ENCODE results near the gene PSMA1.

DNA sequence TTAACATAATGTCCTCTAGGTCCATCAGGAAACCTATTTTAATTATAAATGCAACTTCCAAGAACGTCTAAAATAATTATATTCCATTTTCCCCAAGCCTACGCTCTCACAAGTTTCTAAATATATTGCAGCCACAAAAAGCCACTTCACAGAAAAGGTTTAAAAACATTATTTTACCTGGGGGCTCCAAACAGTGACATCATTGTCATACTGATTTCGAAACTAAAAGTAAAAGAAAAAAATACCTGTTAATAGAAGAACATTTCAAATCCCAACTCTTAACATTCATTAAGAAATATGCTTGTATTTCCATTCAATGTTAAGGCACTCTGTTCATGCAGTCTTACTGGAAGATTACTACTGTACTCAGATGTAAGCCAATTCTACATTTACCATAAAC lies 1.4 kb downstream of the PSMA1 start:
- TF ChIP-seq, protein P1, sequence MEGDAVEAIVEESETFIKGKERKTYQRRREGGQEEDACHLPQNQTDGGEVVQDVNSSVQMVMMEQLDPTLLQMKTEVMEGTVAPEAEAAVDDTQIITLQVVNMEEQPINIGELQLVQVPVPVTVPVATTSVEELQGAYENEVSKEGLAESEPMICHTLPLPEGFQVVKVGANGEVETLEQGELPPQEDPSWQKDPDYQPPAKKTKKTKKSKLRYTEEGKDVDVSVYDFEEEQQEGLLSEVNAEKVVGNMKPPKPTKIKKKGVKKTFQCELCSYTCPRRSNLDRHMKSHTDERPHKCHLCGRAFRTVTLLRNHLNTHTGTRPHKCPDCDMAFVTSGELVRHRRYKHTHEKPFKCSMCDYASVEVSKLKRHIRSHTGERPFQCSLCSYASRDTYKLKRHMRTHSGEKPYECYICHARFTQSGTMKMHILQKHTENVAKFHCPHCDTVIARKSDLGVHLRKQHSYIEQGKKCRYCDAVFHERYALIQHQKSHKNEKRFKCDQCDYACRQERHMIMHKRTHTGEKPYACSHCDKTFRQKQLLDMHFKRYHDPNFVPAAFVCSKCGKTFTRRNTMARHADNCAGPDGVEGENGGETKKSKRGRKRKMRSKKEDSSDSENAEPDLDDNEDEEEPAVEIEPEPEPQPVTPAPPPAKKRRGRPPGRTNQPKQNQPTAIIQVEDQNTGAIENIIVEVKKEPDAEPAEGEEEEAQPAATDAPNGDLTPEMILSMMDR (conservative IDR thresholded peaks at IDR 0.05; ENCODE audit: low read depth, low read length), result no peak
- TF ChIP-seq EZH2phosphoT487 (IDR thresholded peaks at IDR 0.05; ENCODE audit: borderline replicate concordance, low read length) (no peak), EZH2 (IDR thresholded peaks at IDR 0.05; ENCODE audit: low read length, unreplicated experiment) (no peak)

Measured in PC-3 (cell line).